Smooth muscle cell (in vitro differentiated cells): Measurements from ENCODE around the gene PGR. TPM values are rescaled to one million over a fixed set of nuclear protein-coding genes. Genes with fewer than 3 reads are reported as not detected.

Experiments
- DNase-seq: peaks from one replicate; lab custom pipeline; 2025; ENCODE audit not compliant: unreplicated experiment; lab: John Stamatoyannopoulos, UW
- H2AFZ ChIP-seq: fragments of 200-600 bp; sonication (generic); 2 replicates; pipeline ENCODE4 v1.6.0; 2016; ENCODE audit warnings: antibody characterized with exemption, low read depth, mild to moderate bottlenecking
- H3F3A ChIP-seq: fragments of 200-600 bp; sonication (generic); 2 replicates; pipeline ENCODE4 v1.6.0; 2017; ENCODE audit warnings: antibody characterized with exemption, low read depth
- H3K27ac ChIP-seq: fragments of 200-600 bp; sonication (generic); 2 replicates; pipeline ENCODE4 v1.5.1; 2016; ENCODE audit warnings: low read depth, mild to moderate bottlenecking
- H3K27me3 ChIP-seq: fragments of 200-600 bp; sonication (generic); 2 replicates; pipeline ENCODE4 v1.6.1; 2016; ENCODE audit warnings: low read depth, mild to moderate bottlenecking
- H3K36me3 ChIP-seq: fragments of 200-600 bp; sonication (generic); 2 replicates; pipeline ENCODE4 v1.5.1; 2016; ENCODE audit warnings: low read depth
- H3K4me1 ChIP-seq: fragments of 200-600 bp; sonication (generic); 2 replicates; pipeline ENCODE4 v1.5.1; 2016; ENCODE audit warnings: low read depth
- H3K4me2 ChIP-seq: fragments of 200-600 bp; sonication (generic); 2 replicates; pipeline ENCODE4 v1.6.0; 2016; ENCODE audit warnings: mild to moderate bottlenecking
- H3K4me3 ChIP-seq: fragments of 200-600 bp; sonication (generic); 2 replicates; pipeline ENCODE4 v1.5.1; 2016; ENCODE audit warnings: mild to moderate bottlenecking
- H3K79me2 ChIP-seq: fragments of 200-600 bp; sonication (generic); 2 replicates; pipeline ENCODE4 v1.6.0; 2016; ENCODE audit warnings: low read depth, mild to moderate bottlenecking
- H3K9ac ChIP-seq: fragments of 200-600 bp; sonication (generic); 2 replicates; pipeline ENCODE4 v1.6.0; 2016; ENCODE audit warnings: low read depth
- H3K9me3 ChIP-seq: fragments of 200-600 bp; sonication (generic); replicated peaks from 2 replicates; pipeline ENCODE4 v1.5.1; 2016; ENCODE audit warnings: low read depth
- H4K20me1 ChIP-seq: fragments of 200-600 bp; sonication (generic); 2 replicates; pipeline ENCODE4 v1.6.0; 2016; ENCODE audit warnings: low read depth
- WGBS: methylation state at CpG from one replicate; pipeline ENCODE4 v1.1.7; 2016; ENCODE audit warnings: low lambda C conversion rate; 5-methylcytosine and 5-hydroxymethylcytosine counted together
- polyA plus RNA-seq: library from polyadenylated mRNA; unstranded; fragments of >200 nt; fragmentation: Nextera tagmentation; extraction: Ambion mirVana; gene quantifications from 2 replicates; pipeline ENCODE4 v1.2.1, GENCODE V29; 2016
- total RNA-seq: library from RNA; depleted of rRNA; stranded (reverse); fragments of >200 nt; gene quantifications from 2 replicates; pipeline ENCODE4 v1.2.3, GENCODE V29; 2014
- TF ChIP-seq, protein P1 (sequence below): fragments of 200-600 bp; sonication (generic); IDR thresholded peaks from 2 replicates; pipeline ENCODE4 v1.5.1; 2017; ENCODE audit warnings: borderline replicate concordance, mild to moderate bottlenecking, antibody characterized with exemption; ENCODE audit not compliant: insufficient read depth, poor library complexity, severe bottlenecking

The PGR gene
- total and polyA plus RNA-seq, 2 experiments from 2014 or later, result 0.27 to 0.85 TPM

DNA sequence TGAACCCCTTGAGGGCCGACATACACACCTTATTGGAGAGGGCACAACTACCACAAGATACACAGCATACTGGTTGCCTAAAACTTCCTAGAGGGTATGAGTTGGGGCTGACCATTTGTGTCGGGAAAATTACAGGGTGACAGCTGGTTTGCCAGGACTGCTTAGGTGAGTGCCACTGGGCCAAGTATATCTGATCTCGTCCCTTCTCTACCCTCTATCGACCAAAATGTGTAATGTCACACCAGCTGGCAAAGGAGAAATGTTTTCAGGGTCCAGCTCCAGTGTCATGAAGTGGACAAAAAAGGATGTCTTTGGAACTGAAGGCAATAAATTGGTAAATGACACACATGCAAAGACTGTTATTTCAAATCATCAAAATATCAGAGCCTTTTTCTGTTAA, 126.1 kb downstream of the PGR start:
- H3K27me3 ChIP-seq, result no peaks in the 10 kb centered on the region
- H3K27ac ChIP-seq, result no peak overlapping the region
- no peaks in the 10 kb centered on the region for H3K9me3 ChIP-seq
- no peak overlapping the region for H3K4me2 ChIP-seq
- 78% methylated on average over 4 of the region's 4 CpGs for WGBS
- H3F3A ChIP-seq, result no peaks in the 10 kb centered on the region
- no peaks in the 10 kb centered on the region for H3K4me1 ChIP-seq
- TF ChIP-seq, protein P1, sequence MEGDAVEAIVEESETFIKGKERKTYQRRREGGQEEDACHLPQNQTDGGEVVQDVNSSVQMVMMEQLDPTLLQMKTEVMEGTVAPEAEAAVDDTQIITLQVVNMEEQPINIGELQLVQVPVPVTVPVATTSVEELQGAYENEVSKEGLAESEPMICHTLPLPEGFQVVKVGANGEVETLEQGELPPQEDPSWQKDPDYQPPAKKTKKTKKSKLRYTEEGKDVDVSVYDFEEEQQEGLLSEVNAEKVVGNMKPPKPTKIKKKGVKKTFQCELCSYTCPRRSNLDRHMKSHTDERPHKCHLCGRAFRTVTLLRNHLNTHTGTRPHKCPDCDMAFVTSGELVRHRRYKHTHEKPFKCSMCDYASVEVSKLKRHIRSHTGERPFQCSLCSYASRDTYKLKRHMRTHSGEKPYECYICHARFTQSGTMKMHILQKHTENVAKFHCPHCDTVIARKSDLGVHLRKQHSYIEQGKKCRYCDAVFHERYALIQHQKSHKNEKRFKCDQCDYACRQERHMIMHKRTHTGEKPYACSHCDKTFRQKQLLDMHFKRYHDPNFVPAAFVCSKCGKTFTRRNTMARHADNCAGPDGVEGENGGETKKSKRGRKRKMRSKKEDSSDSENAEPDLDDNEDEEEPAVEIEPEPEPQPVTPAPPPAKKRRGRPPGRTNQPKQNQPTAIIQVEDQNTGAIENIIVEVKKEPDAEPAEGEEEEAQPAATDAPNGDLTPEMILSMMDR, result no peak
- DNase-seq, result no peak
- no peaks in the 10 kb centered on the region for H3K36me3 ChIP-seq
- H3K4me3 ChIP-seq, result no peak overlapping the region
- no peak overlapping the region for H2AFZ ChIP-seq
- H4K20me1 ChIP-seq, result no peaks in the 10 kb centered on the region
- H3K79me2 ChIP-seq, result no peaks in the 10 kb centered on the region
- H3K9ac ChIP-seq, result no peak overlapping the region

DNA sequence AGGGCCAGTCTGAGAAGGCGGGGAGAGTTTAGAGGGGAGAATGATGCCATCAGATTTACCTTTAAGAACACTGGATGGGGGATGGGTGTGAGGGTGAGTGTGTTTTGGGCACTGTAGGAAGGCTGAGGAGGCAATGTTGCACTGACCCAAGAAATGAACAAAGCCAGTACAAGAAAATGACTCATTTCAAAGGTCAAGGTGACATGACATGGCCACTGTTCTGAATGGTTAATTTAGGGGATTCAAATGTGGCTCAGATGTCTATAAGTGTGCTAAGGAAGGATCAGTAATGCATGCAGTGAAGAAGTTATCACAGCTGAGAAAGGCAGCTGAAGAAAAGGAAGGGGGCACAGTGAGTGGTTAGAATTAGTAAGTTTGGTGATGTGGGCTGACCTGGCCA, 129.9 kb downstream of the PGR start:
- H2AFZ ChIP-seq, result no peak overlapping the region
- no peak overlapping the region for H3K4me2 ChIP-seq
- H3K27me3 ChIP-seq, result no peaks in the 10 kb centered on the region
- 100% methylated on average over 1 of the region's 1 CpG for whole genome bisulfite sequencing
- H3K79me2 ChIP-seq, result no peaks in the 10 kb centered on the region
- H3K4me1 ChIP-seq, result no peaks in the 10 kb centered on the region
- no peak overlapping the region for H3K27ac ChIP-seq
- no peak for DNase-seq
- no peaks in the 10 kb centered on the region for H3K9me3 ChIP-seq
- no peaks in the 10 kb centered on the region for H4K20me1 ChIP-seq
- no peaks in the 10 kb centered on the region for H3K36me3 ChIP-seq
- no peaks in the 10 kb centered on the region for H3F3A ChIP-seq
- TF ChIP-seq, protein P1, result no peak
- no peak overlapping the region for H3K4me3 ChIP-seq
- no peak overlapping the region for H3K9ac ChIP-seq

GRCh38 chr11:100994966-100995365, 134.6 kb downstream of the PGR start:
- no peaks in the 10 kb centered on the region for H3K9me3 ChIP-seq
- H3K27ac ChIP-seq, result no peak overlapping the region
- no peaks in the 10 kb centered on the region for H4K20me1 ChIP-seq
- no peaks in the 10 kb centered on the region for H3K79me2 ChIP-seq
- no peak for DNase-seq
- TF ChIP-seq, protein P1, result no peak
- no peaks in the 10 kb centered on the region for H3K36me3 ChIP-seq
- H3K9ac ChIP-seq, result no peak overlapping the region
- peaks cover 4% of the 10 kb centered on the region for H3K4me1 ChIP-seq
- no peaks in the 10 kb centered on the region for H3K27me3 ChIP-seq
- no peak overlapping the region for H2AFZ ChIP-seq
- WGBS, result 93% methylated on average over 2 of the region's 2 CpGs
- no peaks in the 10 kb centered on the region for H3F3A ChIP-seq
- no peak overlapping the region for H3K4me2 ChIP-seq
- H3K4me3 ChIP-seq, result no peak overlapping the region

GRCh38 chr11:100991541-100991940, 138.1 kb downstream of the PGR start:
- 10% methylated on average over 2 of the region's 2 CpGs for WGBS
- no peak for DNase-seq
- Histone ChIP-seq H3K9me3 (no peaks in the 10 kb centered on the region), H4K20me1 (no peaks in the 10 kb centered on the region), H3K4me2 (peak overlapping the region; percentile 75), H3K27me3 (no peaks in the 10 kb centered on the region), H3K4me1 (peaks cover 4% of the 10 kb centered on the region), H3K4me3 (no peak overlapping the region), H3K36me3 (no peaks in the 10 kb centered on the region), H3K79me2 (no peaks in the 10 kb centered on the region), H2AFZ (no peak overlapping the region), H3F3A (peaks cover 8% of the 10 kb centered on the region), H3K27ac (peak overlapping the region; percentile 72), H3K9ac (peak overlapping the region; percentile 23)
- TF ChIP-seq, protein P1, result no peak
